SU-DHL-6 (cell line): ENCODE results near the gene ST8SIA3.

Source experiments
- H2AFZ ChIP-seq: fragments of 200-600 bp; sonication (generic); 2 replicates; pipeline ENCODE4 v1.6.1; 2014; ENCODE audit warnings: low read depth, mild to moderate bottlenecking, moderate library complexity, mixed read lengths, antibody characterized with exemption, low read length; ENCODE audit not compliant: severe bottlenecking
- H3F3A ChIP-seq: fragments of 200-600 bp; shearing (Covaris generic); 2 replicates; pipeline ENCODE4 v1.6.0; 2016; ENCODE audit warnings: antibody characterized with exemption, mild to moderate bottlenecking; ENCODE audit not compliant: insufficient read depth
- H3K27ac ChIP-seq: fragments of 200-600 bp; sonication (generic); 2 replicates; pipeline ENCODE4 v1.5.1; 2016; ENCODE audit warnings: low read depth, mild to moderate bottlenecking, low read length, moderate library complexity, mixed read lengths
- H3K27me3 ChIP-seq: fragments of 200-600 bp; sonication (generic), shearing (Covaris generic); 2 replicates; pipeline ENCODE4 v1.6.0; 2014; ENCODE audit warnings: mild to moderate bottlenecking, low read length
- H3K36me3 ChIP-seq: fragments of 200-600 bp; sonication (generic); 2 replicates; pipeline ENCODE4 v1.6.1; 2014; ENCODE audit warnings: mild to moderate bottlenecking, low read length, mixed read lengths
- H3K4me2 ChIP-seq: fragments of 300-600, 200-600 bp; shearing (Covaris generic), sonication (generic); 2 replicates; pipeline ENCODE4 v1.6.0; 2014; ENCODE audit warnings: low read length, low read depth, mild to moderate bottlenecking; ENCODE audit not compliant: poor library complexity, severe bottlenecking
- H3K4me3 ChIP-seq: fragments of 200-600 bp; sonication (generic); 2 replicates; pipeline ENCODE4 v1.5.1; 2014; ENCODE audit warnings: antibody characterized with exemption, low read length, mild to moderate bottlenecking, mixed read lengths; ENCODE audit not compliant: insufficient read depth, poor library complexity, severe bottlenecking
- H3K79me2 ChIP-seq: fragments of 200-600 bp; sonication (generic); 2 replicates; pipeline ENCODE4 v1.6.1; 2014; ENCODE audit warnings: mild to moderate bottlenecking, low read length, moderate library complexity; ENCODE audit not compliant: insufficient read depth
- H3K9ac ChIP-seq: fragments of 200-600 bp; sonication (generic); 2 replicates; pipeline ENCODE4 v1.7.0; 2014; ENCODE audit warnings: mild to moderate bottlenecking, low read length
- H3K9me2 ChIP-seq: fragments of 200-600 bp; sonication (generic); replicated peaks from 2 replicates; pipeline ENCODE4 v1.6.1; 2014; ENCODE audit warnings: low read length; ENCODE audit not compliant: insufficient read depth
- H3K9me3 ChIP-seq: fragments of 200-600 bp; sonication (generic); 2 replicates; pipeline ENCODE4 v1.6.1; 2014; ENCODE audit warnings: low read length, mixed read lengths; ENCODE audit not compliant: insufficient read depth
- H4K20me1 ChIP-seq: fragments of 200-600 bp; sonication (generic); 2 replicates; pipeline ENCODE4 v1.6.1; 2014; ENCODE audit warnings: low read depth, mild to moderate bottlenecking, antibody characterized with exemption, low read length, moderate library complexity, mixed read lengths
- CTCF ChIP-seq: fragments of 200-600 bp; sonication (generic); IDR thresholded peaks from one replicate; pipeline ENCODE4 v1.5.1; 2017; ENCODE audit warnings: antibody characterized with exemption, mild to moderate bottlenecking, low read length, moderate library complexity; ENCODE audit not compliant: insufficient read depth, poor library complexity, severe bottlenecking
- EZH2phosphoT487 ChIP-seq: fragments of 200-600 bp; sonication (generic), shearing (Covaris generic); conservative IDR thresholded peaks from 2 replicates; pipeline ENCODE4 v1.6.1; 2018; ENCODE audit warnings: mild to moderate bottlenecking, antibody characterized with exemption, low read length, moderate library complexity, mixed read lengths

The ST8SIA3 gene

GRCh38 chr18:57333940-57334339 is 18.4 kb upstream of the ST8SIA3 start:
- Histone ChIP-seq H3K9me2 (no peaks in the 10 kb centered on the region), H3K27ac (no peak overlapping the region), H4K20me1 (no peaks in the 10 kb centered on the region), H3K36me3 (no peaks in the 10 kb centered on the region), H3K27me3 (no peaks in the 10 kb centered on the region), H2AFZ (no peak overlapping the region), H3K4me2 (no peak overlapping the region), H3F3A (no peaks in the 10 kb centered on the region), H3K9ac (no peak overlapping the region), H3K79me2 (no peaks in the 10 kb centered on the region), H3K4me3 (no peak overlapping the region), H3K9me3 (no peaks in the 10 kb centered on the region)
- TF ChIP-seq EZH2phosphoT487 = no peak
- no peak for TF ChIP-seq CTCF

- no peaks in the 10 kb centered on the region for H3K27me3 ChIP-seq
- H3K36me3 ChIP-seq = no peaks in the 10 kb centered on the region
- H3K4me2 ChIP-seq = no peak overlapping the region
- H3K79me2 ChIP-seq = no peaks in the 10 kb centered on the region
- no peaks in the 10 kb centered on the region for H3K9me3 ChIP-seq
- H2AFZ ChIP-seq = no peak overlapping the region
- no peaks in the 10 kb centered on the region for H3K9me2 ChIP-seq
- H3F3A ChIP-seq = no peaks in the 10 kb centered on the region
- TF ChIP-seq CTCF (no peak), EZH2phosphoT487 (no peak)
- no peak overlapping the region for H3K9ac ChIP-seq
- H3K4me3 ChIP-seq = no peak overlapping the region
- H4K20me1 ChIP-seq = no peaks in the 10 kb centered on the region
- H3K27ac ChIP-seq = no peak overlapping the region
Measured at GRCh38 chr18:57334383-57334782, 18.0 kb upstream of the ST8SIA3 start.

DNA sequence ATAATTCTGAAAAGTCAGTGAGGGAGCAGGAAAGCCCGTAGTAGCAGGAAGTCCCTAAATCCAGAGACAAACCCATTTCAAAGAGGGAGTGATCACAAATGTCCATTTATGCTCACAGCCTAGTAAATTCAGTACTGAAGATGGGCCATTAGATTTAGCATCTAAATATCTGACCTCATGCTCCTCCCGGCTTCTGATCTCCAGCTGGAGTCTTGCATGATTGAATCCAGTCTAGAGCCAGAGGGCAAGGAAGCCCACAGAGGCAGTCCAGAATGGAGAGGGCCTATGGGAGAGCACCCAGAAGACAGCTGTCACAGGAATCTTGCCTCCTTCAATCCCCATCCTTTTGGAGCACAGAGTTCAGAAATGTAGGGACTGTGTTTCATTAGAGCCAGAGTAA is 16.0 kb upstream of the ST8SIA3 start:
- Histone ChIP-seq H3F3A (no peaks in the 10 kb centered on the region), H3K9ac (no peak overlapping the region), H3K9me3 (no peaks in the 10 kb centered on the region), H4K20me1 (no peaks in the 10 kb centered on the region), H3K27me3 (no peaks in the 10 kb centered on the region), H3K9me2 (no peaks in the 10 kb centered on the region), H3K36me3 (no peaks in the 10 kb centered on the region), H2AFZ (no peak overlapping the region), H3K4me2 (no peak overlapping the region), H3K4me3 (no peak overlapping the region), H3K79me2 (no peaks in the 10 kb centered on the region), H3K27ac (no peak overlapping the region)
- TF ChIP-seq EZH2phosphoT487 = no peak
- TF ChIP-seq CTCF = no peak
